ENCODE results near the gene RBM39.
"Not testable (repeated sequence)": the region's sequence is repeated elsewhere in the genome, so short reads cannot be mapped to it uniquely, and the experiment has no call there.

Gene RBM39

DNA sequence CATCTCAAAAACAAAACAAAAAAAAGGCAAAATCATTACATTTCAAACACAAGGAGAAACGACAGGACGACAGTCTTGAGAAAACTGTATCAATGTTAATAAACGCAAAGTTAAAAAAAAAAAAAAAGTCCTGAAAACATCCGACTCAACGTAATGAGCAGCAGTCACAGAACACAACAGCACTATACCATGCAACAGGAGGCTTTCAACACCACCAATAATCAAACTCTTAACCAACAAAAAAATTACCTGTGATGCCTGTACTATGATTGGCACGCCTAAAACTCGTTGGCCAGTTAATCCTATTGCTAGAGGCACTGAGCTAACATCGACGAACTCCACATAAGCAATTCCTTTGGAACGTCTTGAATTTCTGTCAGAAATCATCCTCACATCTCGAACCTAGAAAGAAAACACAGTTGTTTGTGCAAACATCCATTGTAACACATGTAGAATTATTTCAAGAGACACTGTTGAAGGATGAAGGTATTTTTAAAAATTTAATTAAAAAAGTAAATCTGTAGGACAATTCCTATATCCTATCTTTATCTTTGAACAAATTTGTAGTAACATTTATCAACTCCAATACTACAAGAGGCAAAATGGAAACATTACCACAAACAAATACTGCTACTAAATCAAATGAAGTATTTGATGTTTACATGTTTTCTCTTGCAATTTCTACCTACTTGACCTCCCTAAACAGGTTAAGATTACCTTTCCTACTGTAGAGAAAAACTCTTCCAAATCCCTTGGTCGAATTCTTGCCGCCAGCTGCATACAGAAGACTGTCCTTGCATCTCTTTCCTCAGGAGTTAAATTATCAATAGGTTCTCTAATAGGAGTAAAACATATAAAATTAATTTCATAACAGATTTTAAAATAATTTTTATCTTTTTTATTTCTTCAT, 17.5 kb downstream of the RBM39 start:
- no peak for DNase-seq

DNA sequence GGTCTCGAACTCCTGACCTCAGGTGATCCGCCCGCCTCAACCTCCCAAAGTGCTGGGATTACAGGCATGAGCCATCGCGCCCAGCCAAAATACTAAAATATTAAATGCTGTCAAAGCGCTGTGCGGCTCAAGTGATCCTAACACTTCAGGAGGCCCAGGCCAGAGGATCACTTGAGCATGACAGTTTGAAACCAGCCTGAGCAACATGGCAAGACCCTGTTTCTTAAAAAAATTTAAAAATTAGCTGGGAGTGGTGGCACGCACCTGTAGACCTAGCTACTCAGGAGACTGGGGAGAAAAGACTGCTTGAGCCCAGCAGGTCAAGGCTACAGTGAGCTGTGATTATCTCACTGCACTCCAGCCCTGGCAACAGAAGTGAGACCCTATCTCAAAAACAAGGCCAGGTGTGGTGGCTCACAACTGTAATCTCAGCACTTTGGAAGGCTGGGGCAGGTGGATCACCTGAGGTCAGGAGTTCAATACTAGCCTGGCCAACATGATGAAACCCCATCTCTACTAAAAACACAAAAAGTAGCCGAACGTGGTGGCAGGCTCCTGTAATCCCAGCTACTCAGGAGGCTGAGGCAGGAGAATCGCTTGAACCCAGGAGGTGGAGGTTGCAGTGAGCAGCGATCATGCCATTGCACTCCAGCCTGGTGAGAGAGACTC, 18.3 kb downstream of the RBM39 start:
- not testable (repeated sequence) for DNase-seq

DNA sequence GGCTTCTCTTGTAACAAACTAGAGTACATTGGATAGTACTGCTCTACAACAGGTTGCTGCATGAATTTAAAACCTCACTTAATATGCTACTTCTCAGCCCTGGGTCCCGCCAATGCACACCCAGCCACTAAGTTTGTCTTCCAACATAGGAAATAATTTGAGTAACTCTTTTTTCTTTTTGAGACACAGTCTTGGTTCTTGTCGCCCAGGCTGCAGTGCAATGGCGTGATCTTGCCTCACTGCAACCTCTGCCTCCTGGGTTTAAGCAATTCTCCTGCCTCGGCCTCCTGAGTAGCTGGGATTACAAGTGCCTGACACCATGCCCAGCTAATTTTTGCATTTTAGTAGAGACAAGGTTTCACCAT, 18.8 kb downstream of the RBM39 start:
- DNase-seq: not testable (repeated sequence)

DNA sequence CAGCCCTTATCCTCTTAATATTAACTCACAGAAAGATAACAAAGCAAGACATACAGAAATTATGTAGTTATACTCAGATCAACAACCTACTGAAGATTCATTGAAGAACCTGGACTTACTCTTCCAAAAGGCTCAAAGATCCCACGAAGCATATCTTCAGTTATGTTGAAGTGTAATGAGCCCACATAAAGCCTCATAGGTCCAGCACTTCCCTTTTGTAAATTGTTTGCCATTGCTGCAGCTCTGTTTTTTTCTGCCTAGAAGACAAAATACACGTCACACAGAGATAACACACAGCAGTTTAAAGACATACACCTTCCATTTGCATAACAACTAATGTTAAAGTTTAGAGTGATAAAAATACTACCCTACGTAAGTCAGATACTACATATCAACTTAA, 20.4 kb downstream of the RBM39 start:
- DNase-seq: no peak

DNA sequence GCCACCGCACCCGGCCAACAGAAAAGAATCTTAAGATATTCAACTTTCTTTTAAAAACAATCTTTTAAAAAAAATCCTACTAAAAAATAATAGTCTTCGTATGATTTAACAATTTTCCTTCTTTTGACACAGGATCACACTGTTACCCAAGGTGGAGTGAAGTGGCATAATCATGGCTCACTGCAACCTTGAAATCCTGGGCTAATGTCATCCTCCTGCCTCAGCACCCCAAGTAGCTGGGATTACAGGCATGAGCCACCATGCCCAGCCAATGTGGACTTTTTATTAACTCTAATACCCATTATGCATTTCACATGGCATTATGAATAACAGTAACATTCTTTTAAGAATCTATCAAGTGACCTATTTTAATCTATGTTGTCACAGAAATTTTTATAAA, 20.8 kb downstream of the RBM39 start:
- no peak for DNase-seq

DNA sequence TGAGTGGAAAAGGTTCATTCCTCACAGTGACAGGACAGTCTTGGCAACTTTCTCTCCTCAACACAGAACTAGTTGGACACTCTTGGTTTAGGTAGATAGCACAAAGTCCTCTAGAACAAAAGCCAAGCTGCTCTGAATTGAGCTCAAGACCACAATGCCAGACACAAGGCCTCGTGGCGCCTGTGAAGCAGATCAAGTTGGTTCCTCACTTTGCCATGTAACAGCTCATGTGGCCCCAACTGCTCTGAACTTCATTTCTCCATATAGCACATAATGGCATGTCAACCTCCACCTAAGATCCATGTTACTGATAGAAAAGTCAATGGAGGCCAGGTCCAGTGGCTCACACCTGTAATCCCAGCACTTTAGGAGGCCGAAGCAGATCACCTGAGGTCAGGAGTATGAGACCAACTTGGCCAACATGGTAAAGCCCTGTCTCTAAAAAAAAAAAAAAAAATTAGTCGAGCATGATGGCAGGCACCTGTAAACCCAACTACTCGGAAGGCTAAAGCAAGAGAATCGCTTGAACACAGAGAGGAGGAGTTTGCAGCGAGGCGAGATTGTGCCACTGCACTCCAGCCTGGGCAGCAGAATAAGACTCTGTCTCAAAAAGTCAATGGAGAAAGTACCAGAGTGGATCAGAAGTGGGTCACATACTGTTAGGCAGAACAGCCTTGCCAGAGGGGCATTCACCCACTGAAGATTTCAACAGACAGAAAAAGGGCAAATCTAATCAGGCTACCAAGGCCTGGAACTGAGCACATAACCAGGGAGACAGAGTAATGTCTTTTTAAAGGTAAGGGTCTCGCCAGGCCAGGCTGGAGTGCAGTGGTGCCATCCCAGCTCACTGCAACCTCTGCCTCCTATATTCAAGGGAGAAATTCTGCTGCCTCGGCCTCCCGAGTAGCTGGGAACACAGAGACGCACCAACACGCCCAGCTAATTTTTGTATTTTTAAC, 21.6 kb downstream of the RBM39 start:
- DNase-seq: no peak

DNA sequence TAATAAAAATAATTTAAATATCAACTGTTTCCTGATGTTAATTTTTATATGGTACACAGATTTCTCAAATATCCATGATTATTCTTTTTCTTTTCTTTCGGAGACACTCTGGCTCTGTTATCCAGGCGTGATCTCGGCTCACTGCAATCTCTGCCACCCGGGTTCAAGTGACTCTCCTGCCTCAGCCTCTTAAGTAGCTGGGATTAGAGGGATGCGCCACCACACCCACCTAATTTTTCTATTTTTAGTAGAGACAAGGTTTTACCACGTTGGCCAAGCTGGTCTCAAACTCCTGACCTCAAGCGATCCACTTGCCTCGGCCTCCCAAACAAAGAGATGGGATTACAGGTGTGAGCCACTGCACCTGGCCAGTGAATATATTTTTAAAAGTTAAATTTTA, 22.3 kb downstream of the RBM39 start:
- no peak for DNase-seq

DNA sequence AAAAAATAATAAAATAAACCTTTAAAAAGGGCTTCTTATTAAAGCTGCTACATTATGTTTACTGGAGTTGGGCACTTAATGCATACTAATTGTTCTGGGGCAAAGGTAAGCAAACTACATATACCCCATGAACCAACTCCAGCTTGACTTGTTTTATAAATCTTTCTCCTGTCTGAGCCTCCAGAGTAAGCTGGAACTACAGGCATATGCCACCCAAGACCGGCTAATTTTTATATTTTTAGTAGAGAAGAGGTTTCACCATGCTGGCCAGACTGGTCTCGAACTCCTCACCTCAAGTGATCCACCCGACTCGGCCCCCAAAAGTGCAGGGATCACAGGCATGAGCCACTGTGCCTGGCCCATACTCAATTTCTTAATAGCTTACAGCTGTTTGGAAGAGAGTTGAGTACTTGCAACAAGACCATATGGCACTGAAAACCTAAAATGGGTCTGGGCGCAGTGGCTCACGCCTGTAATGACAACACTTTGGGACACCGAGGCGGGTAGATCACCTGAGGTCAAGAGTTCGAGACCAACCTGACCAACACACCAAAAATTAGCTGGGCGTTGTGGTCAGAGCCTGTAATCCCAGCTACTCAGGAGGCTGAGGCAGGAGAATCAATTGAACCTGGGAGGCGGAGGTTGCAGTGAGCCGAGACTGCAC, 23.0 kb downstream of the RBM39 start:
- no peak for DNase-seq

DNA sequence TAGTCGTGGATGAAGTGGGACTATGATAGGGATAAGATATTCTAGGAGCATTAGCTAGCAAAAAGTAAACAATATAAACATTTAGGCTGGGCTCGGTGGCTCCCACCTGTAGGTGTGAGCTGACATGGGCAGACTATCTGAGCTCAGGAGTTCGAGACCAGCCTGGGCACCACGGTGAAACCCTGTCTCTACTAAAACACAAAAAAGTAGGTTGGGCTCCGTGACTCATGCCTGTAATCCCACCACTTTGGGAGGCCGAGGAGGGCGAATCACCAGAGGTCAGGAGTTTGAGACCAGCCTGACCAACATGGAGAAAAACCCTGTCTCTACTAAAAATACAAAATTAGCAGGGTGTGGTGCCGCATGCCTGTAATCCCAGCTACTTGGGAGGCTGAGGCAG, 23.7 kb downstream of the RBM39 start:
- DNase-seq: not testable (repeated sequence)

DNA sequence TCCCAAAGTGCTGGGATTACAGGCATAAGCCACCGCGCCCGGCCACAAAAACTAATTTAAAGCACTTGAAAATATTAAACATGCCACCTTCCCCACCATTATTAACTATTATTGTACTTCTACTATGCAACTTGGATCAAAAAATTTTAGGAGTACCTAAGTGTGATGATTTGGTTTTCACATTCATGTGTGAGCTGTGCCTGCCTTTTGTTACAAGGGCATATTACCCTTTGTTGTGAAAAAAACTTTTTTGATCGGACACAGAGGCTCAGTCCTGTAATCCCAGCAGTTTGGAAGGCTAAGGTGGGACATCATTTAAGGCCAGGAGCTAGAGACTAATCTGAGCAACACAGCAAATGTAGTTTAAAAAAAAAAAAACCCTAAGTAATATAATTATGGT, 25.7 kb downstream of the RBM39 start:
- DNase-seq: no peak

DNA sequence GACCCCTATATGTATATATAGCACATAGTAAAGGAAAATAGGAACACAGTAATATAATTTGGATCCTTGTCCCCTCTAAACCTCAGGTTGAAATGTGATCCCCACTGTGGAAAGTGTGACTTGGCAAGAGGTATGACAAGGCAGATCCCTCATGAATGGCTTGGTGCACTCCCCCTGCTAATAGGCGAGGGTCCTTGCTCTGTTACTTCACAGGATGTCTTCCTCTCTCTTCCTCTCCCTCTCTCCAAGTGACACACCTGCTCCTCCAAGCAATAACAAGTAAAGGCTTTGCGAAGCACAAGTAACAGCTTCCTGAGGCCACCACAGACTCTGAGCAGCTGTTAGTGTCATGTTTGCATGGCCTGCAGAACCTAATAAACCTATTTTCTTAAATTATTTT, 26.4 kb downstream of the RBM39 start:
- DNase-seq: no peak

DNA sequence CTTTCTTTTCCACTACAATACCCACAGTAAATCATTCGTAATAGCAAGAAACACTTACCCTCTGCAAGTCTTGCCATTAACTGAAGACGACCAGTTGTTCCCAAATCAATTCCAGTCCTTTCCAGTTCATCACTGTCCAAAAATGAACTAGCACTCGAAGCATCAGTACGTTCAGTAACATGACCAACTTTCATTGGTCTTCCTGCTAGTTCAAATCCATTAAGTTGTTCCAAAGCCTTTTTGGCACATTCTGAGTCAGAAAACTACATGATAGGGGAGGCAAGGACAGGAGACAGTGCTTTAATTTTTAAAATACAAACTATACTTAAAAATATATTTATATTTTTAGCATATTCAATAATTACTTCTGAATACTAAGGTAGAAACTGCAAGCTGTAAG, 27.9 kb downstream of the RBM39 start:
- DNase-seq: no peak

DNA sequence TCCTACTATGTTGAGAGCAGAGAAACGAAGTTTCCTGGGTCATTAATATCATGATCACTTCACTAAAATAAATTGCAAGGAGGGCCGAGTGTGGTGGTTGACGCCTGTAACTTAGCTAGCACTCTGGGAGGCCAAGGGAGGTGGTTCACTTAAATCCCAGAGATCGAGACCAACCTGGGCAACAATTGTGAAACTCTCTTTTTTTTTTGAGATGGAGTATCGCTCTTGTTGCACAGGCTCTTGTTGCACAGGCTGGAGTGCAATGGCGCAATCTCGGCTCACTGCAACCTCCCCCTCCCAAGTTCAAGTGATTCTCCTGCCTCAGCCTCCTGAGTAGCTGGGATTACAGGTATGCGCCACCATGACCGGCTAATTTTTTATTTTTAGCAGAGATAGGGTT, 28.9 kb downstream of the RBM39 start:
- DNase-seq: not testable (repeated sequence)

DNA sequence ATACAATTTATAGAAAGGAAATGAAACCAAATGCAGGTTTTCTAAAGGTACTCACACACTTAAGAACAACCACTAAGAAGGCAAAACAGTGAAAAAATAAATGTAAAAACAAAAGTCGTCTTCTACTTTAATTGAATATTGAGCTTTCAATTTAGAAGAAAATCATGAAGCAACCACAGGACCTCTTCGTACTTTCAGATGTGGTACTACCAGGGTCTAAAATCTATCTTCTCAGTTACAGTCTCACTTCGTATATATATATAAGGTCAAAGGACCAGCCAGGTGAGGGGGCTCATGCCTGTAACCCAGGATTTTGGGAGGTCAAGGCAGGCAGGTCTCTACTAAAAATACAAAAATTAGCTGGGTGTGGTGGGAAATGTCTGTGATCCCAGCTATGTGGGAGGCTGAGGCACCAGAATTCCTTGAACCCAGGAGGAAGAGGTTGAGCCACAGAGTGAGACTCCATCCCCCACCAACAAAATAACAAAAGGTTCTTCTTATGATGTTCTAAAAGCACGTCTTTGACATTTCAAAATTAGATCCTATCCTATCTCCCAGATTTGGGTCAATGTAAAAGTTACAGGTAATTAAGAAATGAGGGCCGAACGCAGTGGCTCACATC, 30.4 kb downstream of the RBM39 start:
- DNase-seq: no peak

DNA sequence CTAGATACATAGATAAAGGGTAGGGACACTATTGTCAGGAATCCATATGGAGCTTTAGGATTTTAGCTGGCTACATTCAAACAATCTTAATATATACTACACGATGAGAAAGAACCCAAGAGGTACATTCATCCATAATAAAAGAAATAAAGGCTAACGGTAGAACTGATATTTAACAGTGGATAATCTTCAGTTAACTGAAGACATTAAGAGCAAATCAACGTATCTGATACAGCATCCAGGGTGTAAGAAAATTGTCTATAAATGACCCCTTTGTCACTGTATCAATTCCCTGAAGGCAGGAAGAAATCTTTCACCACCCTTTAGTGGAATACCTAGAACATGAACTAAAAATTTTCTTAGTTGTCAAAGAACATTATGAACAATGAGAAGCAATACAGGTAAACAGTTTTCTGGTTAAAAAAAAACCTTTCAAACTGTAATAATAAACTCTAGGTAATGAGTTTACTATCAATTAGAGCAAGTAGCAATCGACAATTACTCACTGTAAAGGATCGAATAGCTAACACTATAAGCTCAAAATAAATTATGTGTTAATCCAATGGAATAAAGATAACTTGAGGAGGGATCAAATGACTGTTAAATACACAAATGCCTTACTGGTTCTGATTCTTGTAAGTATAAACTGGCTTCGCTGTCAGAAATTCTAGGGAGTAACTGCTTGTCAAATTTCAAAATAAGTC, 31.0 kb downstream of the RBM39 start:
- DNase-seq: no peak

DNA sequence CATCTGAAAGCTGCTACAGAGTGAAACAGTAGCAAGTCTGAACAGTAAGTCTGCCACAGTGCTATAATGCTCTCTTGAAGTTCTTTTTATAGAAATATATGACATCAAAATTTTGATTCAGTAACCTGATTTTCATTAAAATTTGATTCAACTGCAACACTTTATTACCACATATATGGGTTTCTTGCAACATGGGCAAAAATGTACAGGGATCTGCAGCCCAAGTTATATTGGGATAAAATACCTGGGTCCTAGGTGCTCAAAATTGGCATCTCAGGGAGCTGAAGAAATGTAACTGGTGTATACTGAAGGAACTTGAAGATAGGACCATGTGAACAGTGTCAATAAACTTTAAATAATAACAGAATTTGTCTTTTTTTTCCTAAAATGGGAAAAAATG, 32.0 kb downstream of the RBM39 start:
- no peak for DNase-seq

DNA sequence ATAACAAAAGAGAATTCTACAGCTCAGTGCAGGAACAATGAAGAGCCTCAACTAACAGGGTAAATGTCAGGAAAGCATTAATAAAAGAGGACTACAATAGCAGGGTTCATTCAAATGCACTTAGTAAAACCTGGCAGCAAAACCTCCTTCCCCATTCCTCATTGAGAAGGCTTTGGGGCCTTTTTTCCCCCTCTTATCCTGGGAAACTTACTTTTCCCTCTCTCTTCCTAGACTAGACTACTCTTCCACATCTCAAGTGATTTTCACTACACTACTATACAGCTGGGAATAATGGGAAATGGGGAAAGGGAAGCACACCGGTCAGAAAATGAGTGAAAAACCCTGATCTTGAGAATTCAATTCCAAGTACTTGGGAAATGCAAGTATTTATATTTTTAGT, 32.8 kb downstream of the RBM39 start:
- no peak for DNase-seq

DNA sequence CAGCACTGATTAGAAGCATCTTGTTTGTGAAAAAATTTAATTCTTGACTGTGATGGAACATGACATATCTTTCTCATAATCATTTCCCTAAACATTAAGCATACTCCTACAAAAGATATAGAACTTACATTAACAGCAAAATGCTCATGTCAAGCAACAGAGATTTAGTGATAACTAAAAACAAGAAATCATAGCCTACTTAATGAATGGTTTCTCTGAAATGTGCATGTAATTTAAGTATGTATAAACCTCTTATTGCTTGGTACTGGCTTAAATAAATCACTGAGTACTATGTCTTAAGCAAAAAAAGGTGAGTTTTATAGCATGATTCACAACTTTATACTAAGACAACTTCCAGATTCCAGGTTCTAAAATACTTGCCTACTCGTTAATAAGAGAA, 33.6 kb downstream of the RBM39 start:
- no peak for DNase-seq

DNA sequence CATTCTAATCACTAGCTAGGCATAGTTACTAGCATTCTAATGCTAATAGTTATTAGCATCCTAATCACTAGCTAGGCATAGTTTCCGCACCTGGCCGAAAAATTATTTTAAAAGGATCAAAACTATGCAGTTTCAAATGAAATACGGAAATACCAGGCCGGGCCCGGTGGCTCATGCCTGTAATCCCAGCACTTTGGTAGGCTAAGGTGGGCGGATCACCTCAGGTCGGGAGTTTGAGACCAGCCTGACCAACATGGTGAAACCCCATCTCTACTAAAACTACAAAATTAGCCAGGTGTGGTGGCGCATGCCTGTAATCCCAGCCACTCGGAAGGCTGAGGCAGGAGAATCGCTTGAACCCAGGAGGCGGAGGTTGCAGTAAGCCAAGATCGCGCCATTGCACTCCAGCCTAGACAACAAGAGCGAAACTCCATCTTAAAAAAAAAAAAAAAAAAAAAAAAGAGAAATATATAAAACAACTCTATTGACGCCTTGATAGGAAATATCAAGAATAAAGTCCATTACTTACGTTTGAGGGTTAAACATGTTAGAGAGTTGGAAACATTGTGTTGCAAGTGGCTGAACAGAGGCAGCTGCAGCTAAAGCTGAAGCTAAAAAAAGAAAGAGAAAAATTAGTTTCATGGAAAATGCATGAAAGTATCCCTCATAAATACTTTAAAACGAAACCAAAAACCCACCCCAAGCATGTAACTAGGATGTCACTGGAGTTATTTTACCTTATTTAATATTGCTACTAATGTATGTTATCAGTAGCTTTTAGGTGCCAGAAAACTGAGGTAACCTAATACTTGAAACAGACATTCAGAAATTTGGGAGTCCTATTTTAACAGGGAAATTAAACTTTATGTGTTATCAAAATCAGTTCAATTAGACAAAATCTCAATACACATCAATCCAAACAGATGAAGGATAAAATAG, 35.2 kb downstream of the RBM39 start:
- DNase-seq: not testable (repeated sequence)

DNA sequence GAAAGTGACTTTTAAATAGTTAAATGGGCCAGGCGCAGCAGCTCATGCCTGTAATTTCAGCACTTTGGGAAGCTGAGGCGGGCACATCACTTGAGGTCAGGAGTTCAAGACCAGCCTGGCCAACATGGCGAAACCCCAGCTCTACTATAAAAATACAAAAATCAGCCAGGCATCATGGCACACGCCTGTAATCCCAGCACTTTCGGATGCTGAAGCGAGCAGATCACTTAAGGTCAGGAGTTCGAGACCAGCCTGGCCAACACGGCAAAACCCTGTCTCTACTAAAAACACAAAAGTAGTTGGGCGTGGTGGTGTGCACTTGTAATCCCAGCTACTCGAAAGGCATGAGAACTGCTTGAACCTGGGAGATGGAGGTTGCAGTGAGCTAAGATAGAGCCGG, 36.2 kb downstream of the RBM39 start:
- not testable (repeated sequence) for DNase-seq
